ENCODE measurements around the gene ACSF3. TPM values are rescaled to one million over a fixed set of nuclear protein-coding genes. Genes with fewer than 3 reads are reported as not detected.

Gene ACSF3
- total and polyA plus RNA-seq, 2 donors (not counting 1 experiment from before 2014, with no cell fraction given), result 45.2 to 113 TPM

GRCh38 chr16:89159066-89159849, 65.6 kb downstream of the ACSF3 start:
- no peaks in the 10 kb centered on the region for H3K79me2 ChIP-seq (ENCODE audit: control insufficient read depth, insufficient read depth, low read length)
- H3K36me3 ChIP-seq (replicated peaks in 1 of 2; ENCODE audit: control extremely low read depth in 1 of 2, control insufficient read depth in 1 of 2, extremely low read depth in 1 of 2, insufficient read depth in 2 of 2, low read length in 1 of 2), result no peaks in the 10 kb centered on the region
- CTCF ChIA-PET, result interaction anchor here (1.0 kb wide), 1 partner anchor 8 kb away, joined by 3 read pairs; no protein-coding TSS in a partner anchor
- Mint-ChIP-seq H3K9me3 (ENCODE audit: insufficient read depth) (no peaks in the 10 kb centered on the region), H3K4me1 (peaks cover 26% of the 10 kb centered on the region), H3K4me3 (no peak overlapping the region), H3K27ac (no peak overlapping the region), H3K27me3 (no peaks in the 10 kb centered on the region)
- H4K20me1 ChIP-seq (ENCODE audit: control insufficient read depth, insufficient read depth, low read length, poor library complexity, severe bottlenecking), result peaks cover 7% of the 10 kb centered on the region
- no peak for TF ChIP-seq CTCF (IDR thresholded peaks at IDR 0.05)
- TF ChIP-seq EZH2 (IDR thresholded peaks at IDR 0.05; ENCODE audit: borderline replicate concordance, insufficient read depth, low read depth, low read length, poor library complexity, severe bottlenecking), result no peak
- no peak overlapping the region for H3K9ac ChIP-seq (ENCODE audit: low read length)
- POLR2A ChIA-PET, result no interaction called here
- 91% methylated on average over 47 of the region's 48 CpGs for WGBS (ENCODE audit: insufficient coverage)
- H3K27me3 ChIP-seq (replicated peaks in 1 of 4; ENCODE audit: control extremely low read depth in 1 of 4, control insufficient read depth in 3 of 4, insufficient read depth in 4 of 4, low read length in 3 of 4), result no peaks in the 10 kb centered on the region
- no peak for ATAC-seq (ENCODE audit: low read depth)
- H3K9me3 ChIP-seq (ENCODE audit: control extremely low read depth in 1 of 3, control insufficient read depth in 2 of 3, insufficient read depth in 1 of 3, low read length in 2 of 3), result peaks cover 0 to 4% (median 0%) of the 10 kb centered on the region in 3 donors
- no peak overlapping the region for H2AFZ ChIP-seq (ENCODE audit: insufficient read depth, low read depth, low read length, poor library complexity, severe bottlenecking)
- no peak overlapping the region for H3K27ac ChIP-seq (ENCODE audit: low read length in 2 of 2)
- H3K4me1 ChIP-seq (ENCODE audit: control insufficient read depth in 2 of 2, insufficient read depth in 2 of 2, low read length in 2 of 2), result peaks cover 3 to 13% of the 10 kb centered on the region in 2 donors
- intact Hi-C loops (cut with micrococcal nuclease), result no loop called here
- no peak overlapping the region for H3K4me2 ChIP-seq (replicated peaks; ENCODE audit: low read depth, low read length, poor library complexity, severe bottlenecking)
- DNase-seq, result no peak
- H3K4me3 ChIP-seq (ENCODE audit: control extremely low read depth in 1 of 5, extremely low read depth in 1 of 5, insufficient read depth in 1 of 5, low read depth in 2 of 5, low read length in 4 of 5), result no peak overlapping the region

DNA sequence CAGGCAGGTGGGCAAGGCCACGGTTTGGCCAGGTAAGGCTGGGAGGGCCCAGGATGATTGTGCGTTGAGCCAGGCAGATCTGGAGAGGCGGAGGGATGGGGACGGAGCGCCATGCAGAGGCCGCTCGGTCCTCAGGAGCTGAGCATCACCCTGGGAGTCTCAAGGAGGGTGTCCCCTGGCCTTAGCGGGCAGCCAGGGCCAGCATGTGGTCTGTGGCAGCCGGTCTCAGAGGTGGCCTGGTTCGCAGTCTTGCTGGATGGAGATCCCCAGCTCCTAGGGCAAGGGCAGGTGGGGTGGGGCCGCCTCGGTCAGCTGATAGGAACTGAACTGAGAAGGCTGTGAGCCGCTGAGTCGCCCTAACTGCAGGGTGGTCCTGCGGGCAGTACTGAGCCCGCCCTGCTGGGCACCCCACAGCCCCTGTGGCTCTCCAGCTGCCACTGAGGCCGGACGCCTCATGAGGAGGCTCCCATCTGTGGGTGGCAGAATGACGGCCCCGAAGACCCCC, 66.2 kb downstream of the ACSF3 start:
- intact Hi-C loops (cut with micrococcal nuclease), result no loop called here

More for the DNA sequence above, 66.2 kb downstream of the ACSF3 start:
- 95% methylated on average over 16 of the region's 20 CpGs for WGBS (ENCODE audit: insufficient coverage)
- Histone ChIP-seq H3K4me3 (ENCODE audit: control extremely low read depth in 1 of 5, extremely low read depth in 1 of 5, insufficient read depth in 1 of 5, low read depth in 2 of 5, low read length in 4 of 5) (no peak overlapping the region), H3K27ac (ENCODE audit: low read length in 2 of 2) (no peak overlapping the region), H3K27me3 (replicated peaks in 1 of 4; ENCODE audit: control extremely low read depth in 1 of 4, control insufficient read depth in 3 of 4, insufficient read depth in 4 of 4, low read length in 3 of 4) (no peaks in the 10 kb centered on the region), H2AFZ (ENCODE audit: insufficient read depth, low read depth, low read length, poor library complexity, severe bottlenecking) (no peak overlapping the region), H4K20me1 (ENCODE audit: control insufficient read depth, insufficient read depth, low read length, poor library complexity, severe bottlenecking) (peaks cover 7% of the 10 kb centered on the region), H3K9ac (ENCODE audit: low read length) (no peak overlapping the region), H3K36me3 (replicated peaks in 1 of 2; ENCODE audit: control extremely low read depth in 1 of 2, control insufficient read depth in 1 of 2, extremely low read depth in 1 of 2, insufficient read depth in 2 of 2, low read length in 1 of 2) (no peaks in the 10 kb centered on the region), H3K4me1 (ENCODE audit: control insufficient read depth in 2 of 2, insufficient read depth in 2 of 2, low read length in 2 of 2) (peaks cover 3 to 14% of the 10 kb centered on the region in 2 donors), H3K79me2 (ENCODE audit: control insufficient read depth, insufficient read depth, low read length) (no peaks in the 10 kb centered on the region), H3K4me2 (replicated peaks; ENCODE audit: low read depth, low read length, poor library complexity, severe bottlenecking) (no peak overlapping the region), H3K9me3 (ENCODE audit: control extremely low read depth in 1 of 3, control insufficient read depth in 2 of 3, insufficient read depth in 1 of 3, low read length in 2 of 3) (peaks cover 0 to 4% (median 0%) of the 10 kb centered on the region in 3 donors)
- Mint-ChIP-seq H3K27ac (no peak overlapping the region), H3K27me3 (no peaks in the 10 kb centered on the region), H3K9me3 (ENCODE audit: insufficient read depth) (no peaks in the 10 kb centered on the region), H3K4me3 (no peak overlapping the region), H3K4me1 (peaks cover 21% of the 10 kb centered on the region)
- ATAC-seq (ENCODE audit: low read depth), result no peak
- DNase-seq, result no peak
- CTCF ChIA-PET, result no interaction called here
- TF ChIP-seq EZH2 (IDR thresholded peaks at IDR 0.05; ENCODE audit: borderline replicate concordance, insufficient read depth, low read depth, low read length, poor library complexity, severe bottlenecking), result no peak
- TF ChIP-seq CTCF (IDR thresholded peaks at IDR 0.05), result no peak
- POLR2A ChIA-PET, result no interaction called here

Data from B cell (primary cell).